Measurements from ENCODE around the gene ZFPM1.

ZFPM1 gene

DNA sequence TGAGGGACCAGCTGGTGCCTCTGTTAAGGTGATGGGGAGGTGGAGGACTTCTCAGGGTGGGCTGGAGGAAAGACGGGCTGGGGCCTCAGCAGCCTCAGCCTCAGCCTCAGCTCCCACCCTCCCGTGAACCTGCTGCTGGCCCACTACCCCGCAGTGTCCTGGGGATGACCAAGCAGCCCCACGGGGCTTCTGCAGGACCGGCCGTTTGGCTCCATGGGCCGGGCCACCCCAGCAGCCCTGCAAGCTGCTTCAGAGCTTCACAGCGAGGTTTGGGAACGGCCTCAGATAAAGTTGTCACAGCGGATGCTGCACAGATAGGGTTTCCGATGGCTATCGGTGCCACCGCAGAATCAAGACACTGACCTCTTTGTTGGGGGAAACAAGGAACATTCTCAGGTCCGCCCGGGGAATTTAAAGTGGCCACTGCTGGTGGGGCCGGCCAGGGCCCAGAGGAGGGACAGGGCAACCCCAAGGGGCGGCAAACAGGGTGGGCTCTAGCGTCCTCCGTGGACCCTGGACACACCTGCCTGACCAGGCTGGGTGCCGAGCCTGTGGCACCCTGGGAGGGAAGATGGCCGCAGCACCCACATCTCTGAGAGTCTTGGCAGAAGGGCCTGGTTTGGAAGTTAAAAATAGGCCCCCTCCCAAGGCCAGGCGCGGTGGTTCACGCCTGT is 69.3 kb downstream of the ZFPM1 start:
- Histone ChIP-seq H3K27me3 (ENCODE audit: control insufficient read depth, insufficient read depth, low read length) (no peaks in the 10 kb centered on the region), H3K4me3 (ENCODE audit: low read depth, low read length) (no peak overlapping the region), H3K4me1 (ENCODE audit: control insufficient read depth, insufficient read depth, low read length) (no peaks in the 10 kb centered on the region), H3K9me3 (ENCODE audit: control insufficient read depth, insufficient read depth, low read length) (no peaks in the 10 kb centered on the region), H3K9ac (ENCODE audit: low read depth, low read length) (no peak overlapping the region), H3K36me3 (ENCODE audit: control insufficient read depth, insufficient read depth, low read length) (no peaks in the 10 kb centered on the region)

DNA sequence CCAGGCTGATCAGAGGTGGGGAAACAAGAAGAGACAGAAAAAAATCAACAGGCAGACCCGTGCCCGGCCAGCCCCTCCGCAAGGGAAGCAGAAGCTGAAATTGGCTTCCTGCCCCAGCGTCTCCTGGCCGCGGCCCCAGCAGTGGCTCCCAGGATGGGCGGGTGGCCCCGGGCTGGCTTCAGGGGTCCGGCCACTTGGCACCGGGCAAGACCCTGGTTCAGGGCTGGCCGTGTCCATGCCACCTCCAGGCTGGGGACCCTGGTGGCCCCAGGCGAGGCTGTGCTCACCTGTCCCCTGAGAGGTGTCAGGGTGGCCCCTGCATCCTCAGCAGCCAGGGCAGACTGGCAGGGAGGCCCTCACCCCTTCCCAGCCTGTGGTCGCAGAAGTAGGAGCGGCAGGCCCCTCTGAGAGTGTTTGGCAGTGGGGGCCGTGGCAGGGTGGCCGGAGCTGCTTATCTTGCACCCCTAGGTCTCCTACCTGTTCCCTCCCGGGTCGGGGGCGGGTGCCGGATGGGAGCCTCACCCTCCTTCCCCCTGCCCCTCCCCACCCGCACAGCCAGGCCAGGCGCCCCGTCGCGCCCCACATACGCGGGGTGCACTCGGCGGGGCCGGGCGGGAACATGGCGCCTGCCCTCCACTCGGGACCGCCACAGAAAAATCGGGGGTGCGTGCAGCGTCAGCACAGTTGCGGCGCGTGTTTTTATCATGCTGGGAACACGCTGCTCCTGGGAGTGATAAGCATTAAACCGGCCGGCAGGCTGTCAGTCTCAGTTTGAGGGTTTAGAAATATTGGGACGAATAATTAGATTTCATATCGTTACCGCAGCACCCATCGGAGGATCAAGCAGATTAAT is 70.5 kb downstream of the ZFPM1 start:
- H3K9ac ChIP-seq (ENCODE audit: low read depth, low read length), result no peak overlapping the region
- no peaks in the 10 kb centered on the region for H3K9me3 ChIP-seq (ENCODE audit: control insufficient read depth, insufficient read depth, low read length)

DNA sequence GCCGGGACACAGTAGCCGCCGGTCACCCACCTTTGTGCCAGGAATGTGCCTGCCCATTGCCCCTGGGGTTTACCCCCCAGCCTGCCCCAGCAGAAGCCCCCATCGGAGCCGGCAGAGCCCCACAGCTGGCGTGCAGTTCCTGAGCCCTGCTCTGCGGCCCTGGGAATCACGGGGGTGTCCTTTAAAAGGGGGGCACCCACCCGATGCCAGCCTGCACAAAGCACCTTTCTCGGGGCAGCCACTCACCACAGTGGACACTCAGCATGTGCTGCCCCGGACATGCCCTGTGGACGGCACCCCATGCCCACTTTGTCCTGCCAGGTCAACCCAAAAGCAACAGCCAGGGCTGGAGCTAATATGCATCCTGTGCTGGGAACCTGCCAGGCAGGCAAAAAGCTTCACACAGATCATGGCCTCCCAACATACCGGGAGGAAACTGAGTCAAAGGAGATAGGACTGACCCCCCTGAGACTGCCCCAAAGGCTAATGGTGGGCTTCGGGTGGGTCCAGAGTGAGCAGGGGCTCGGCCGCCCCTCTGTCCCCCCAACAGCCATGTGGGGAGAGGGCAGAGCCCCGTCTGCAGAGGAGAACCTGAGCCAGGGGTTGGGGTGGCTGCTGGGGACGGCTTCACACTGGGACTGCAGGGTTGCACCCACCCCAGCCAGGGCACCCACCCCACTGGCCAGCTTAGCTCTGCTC is 71.3 kb downstream of the ZFPM1 start:
- no peaks in the 10 kb centered on the region for H3K4me1 ChIP-seq (ENCODE audit: control insufficient read depth, insufficient read depth, low read length)
- H3K36me3 ChIP-seq (ENCODE audit: control insufficient read depth, insufficient read depth, low read length), result peaks cover 7% of the 10 kb centered on the region
- no peak overlapping the region for H3K4me3 ChIP-seq (ENCODE audit: low read depth, low read length)
- no peak overlapping the region for H3K9ac ChIP-seq (ENCODE audit: low read depth, low read length)
- H3K9me3 ChIP-seq (ENCODE audit: control insufficient read depth, insufficient read depth, low read length), result no peaks in the 10 kb centered on the region
- H3K27me3 ChIP-seq (ENCODE audit: control insufficient read depth, insufficient read depth, low read length), result no peaks in the 10 kb centered on the region

More for the DNA sequence above, 70.5 kb downstream of the ZFPM1 start:
- no peak overlapping the region for H3K4me3 ChIP-seq (ENCODE audit: low read depth, low read length)
- no peaks in the 10 kb centered on the region for H3K36me3 ChIP-seq (ENCODE audit: control insufficient read depth, insufficient read depth, low read length)
- no peaks in the 10 kb centered on the region for H3K4me1 ChIP-seq (ENCODE audit: control insufficient read depth, insufficient read depth, low read length)
- H3K27me3 ChIP-seq (ENCODE audit: control insufficient read depth, insufficient read depth, low read length), result no peaks in the 10 kb centered on the region

DNA sequence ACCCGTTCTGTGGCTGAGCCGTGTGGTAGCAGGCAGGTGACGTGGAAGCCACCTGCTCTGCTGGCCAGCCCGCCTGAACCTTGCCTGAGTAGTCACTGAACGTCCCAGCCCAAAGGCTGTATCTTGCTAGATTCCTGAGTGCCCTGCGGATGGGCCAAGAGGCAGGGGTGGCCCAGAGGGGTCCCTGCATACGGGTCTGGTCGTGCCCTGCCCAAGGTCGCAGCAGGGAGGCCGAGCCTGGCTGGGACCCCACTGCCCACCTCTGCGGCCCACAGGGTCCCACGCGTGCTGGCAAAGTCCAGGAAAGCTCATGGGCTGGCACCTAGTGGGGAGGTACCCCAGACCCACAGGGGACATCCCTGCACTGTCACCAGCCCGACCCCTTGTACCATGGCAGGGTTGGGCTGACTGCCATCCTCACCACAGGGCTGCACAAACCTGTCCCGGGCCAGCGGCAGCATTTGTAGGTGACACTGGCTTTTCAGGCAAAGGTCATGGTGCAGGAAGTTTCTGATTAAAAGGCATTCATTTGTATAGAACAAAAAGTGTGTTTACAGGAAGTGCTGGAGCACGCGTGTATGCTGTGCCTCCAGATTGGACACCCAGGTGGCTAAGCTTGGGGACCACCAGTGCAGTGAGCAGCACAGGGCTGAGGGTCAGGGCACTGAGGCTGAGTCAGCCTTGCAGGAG is 72.0 kb downstream of the ZFPM1 start:
- peaks cover 8% of the 10 kb centered on the region for H3K36me3 ChIP-seq (ENCODE audit: control insufficient read depth, insufficient read depth, low read length)
- no peaks in the 10 kb centered on the region for H3K4me1 ChIP-seq (ENCODE audit: control insufficient read depth, insufficient read depth, low read length)
- no peaks in the 10 kb centered on the region for H3K27me3 ChIP-seq (ENCODE audit: control insufficient read depth, insufficient read depth, low read length)
- no peak overlapping the region for H3K4me3 ChIP-seq (ENCODE audit: low read depth, low read length)
- H3K9me3 ChIP-seq (ENCODE audit: control insufficient read depth, insufficient read depth, low read length), result no peaks in the 10 kb centered on the region
- H3K9ac ChIP-seq (ENCODE audit: low read depth, low read length), result no peak overlapping the region

DNA sequence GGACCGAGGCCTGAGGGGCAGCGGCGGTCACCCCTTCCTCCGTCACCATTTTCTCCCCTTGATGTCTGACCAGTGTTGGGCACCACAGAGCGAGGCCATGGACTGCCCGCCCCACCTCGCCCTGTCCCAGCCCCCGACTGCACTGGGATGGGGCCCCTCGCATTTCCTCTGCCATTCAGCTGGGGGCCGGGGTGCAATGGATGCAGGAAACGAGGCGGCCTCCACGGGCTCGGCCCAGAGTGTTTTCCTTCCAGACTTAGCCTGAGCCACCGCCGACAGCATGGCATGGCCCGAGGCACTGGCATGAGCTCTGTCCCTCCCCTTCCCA is 72.5 kb downstream of the ZFPM1 start:
- Histone ChIP-seq H3K9me3 (ENCODE audit: control insufficient read depth, insufficient read depth, low read length) (no peaks in the 10 kb centered on the region), H3K4me1 (ENCODE audit: control insufficient read depth, insufficient read depth, low read length) (no peaks in the 10 kb centered on the region), H3K9ac (ENCODE audit: low read depth, low read length) (no peak overlapping the region), H3K4me3 (ENCODE audit: low read depth, low read length) (no peak overlapping the region), H3K36me3 (ENCODE audit: control insufficient read depth, insufficient read depth, low read length) (peaks cover 10% of the 10 kb centered on the region), H3K27me3 (ENCODE audit: control insufficient read depth, insufficient read depth, low read length) (no peaks in the 10 kb centered on the region)

DNA sequence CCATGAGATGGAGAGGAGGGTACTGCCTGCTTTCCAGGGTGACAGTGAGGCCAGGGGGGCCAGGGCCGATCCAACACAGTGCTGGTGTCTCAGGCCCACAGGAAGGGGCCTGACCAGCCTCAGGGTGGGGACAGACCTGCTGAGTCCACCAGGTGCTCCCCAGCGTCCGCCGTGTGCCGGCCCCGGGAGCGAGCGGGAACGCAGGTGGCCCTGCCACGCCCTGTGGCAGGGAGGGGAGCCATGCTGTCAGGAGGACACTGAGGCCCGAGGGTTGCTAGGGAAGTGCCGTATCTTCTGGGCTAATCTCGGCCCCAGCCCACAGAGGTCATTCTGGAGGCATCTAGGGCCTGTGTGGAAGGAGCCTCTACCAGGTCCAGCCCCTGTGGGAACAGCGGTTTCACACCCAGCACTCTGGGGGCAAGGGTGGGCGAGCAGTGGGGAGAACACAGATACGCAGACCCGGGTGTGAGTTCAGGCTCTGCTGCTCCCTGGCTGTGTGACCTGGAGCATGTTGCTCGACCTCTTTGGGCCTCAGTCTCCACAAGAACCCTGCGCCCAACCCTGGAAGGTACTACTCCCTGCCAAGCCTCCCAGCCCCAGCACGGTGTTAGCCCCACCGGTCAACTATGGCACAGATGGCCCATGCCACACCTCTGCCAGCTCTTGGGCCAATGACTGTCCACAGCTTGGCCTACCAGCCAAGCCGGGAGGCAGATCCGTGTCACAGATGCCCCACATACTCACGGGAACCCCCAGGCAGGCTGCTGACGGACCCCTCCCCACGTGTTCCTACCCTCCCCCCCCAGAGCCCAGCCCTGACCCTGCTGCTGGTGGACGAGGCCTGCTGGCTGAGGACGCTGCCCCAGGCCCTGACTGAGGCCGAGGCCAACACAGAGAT is 73.2 kb downstream of the ZFPM1 start:
- H3K9ac ChIP-seq (ENCODE audit: low read depth, low read length), result no peak overlapping the region
- H3K36me3 ChIP-seq (ENCODE audit: control insufficient read depth, insufficient read depth, low read length), result peaks cover 10% of the 10 kb centered on the region
- no peak overlapping the region for H3K4me3 ChIP-seq (ENCODE audit: low read depth, low read length)
- H3K4me1 ChIP-seq (ENCODE audit: control insufficient read depth, insufficient read depth, low read length), result no peaks in the 10 kb centered on the region
- no peaks in the 10 kb centered on the region for H3K9me3 ChIP-seq (ENCODE audit: control insufficient read depth, insufficient read depth, low read length)
- H3K27me3 ChIP-seq (ENCODE audit: control insufficient read depth, insufficient read depth, low read length), result no peaks in the 10 kb centered on the region

DNA sequence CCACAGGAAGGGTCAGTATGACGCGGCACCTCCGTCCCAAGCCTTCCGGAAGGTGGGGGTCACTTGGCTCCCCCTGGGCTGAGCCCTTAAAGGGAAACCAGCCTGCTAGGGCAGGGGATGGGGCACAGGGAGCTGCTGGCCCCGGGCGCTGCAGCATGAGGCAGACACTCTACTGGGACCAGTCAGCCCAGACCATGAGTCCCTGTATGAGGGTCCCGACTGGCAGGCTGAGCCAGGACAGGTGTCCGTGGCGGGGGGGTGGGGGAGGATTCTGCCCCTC is 73.8 kb downstream of the ZFPM1 start:
- H3K9ac ChIP-seq (ENCODE audit: low read depth, low read length), result no peak overlapping the region
- peaks cover 10% of the 10 kb centered on the region for H3K36me3 ChIP-seq (ENCODE audit: control insufficient read depth, insufficient read depth, low read length)
- H3K4me3 ChIP-seq (ENCODE audit: low read depth, low read length), result no peak overlapping the region
- H3K4me1 ChIP-seq (ENCODE audit: control insufficient read depth, insufficient read depth, low read length), result no peaks in the 10 kb centered on the region
- no peaks in the 10 kb centered on the region for H3K9me3 ChIP-seq (ENCODE audit: control insufficient read depth, insufficient read depth, low read length)
- no peaks in the 10 kb centered on the region for H3K27me3 ChIP-seq (ENCODE audit: control insufficient read depth, insufficient read depth, low read length)

DNA sequence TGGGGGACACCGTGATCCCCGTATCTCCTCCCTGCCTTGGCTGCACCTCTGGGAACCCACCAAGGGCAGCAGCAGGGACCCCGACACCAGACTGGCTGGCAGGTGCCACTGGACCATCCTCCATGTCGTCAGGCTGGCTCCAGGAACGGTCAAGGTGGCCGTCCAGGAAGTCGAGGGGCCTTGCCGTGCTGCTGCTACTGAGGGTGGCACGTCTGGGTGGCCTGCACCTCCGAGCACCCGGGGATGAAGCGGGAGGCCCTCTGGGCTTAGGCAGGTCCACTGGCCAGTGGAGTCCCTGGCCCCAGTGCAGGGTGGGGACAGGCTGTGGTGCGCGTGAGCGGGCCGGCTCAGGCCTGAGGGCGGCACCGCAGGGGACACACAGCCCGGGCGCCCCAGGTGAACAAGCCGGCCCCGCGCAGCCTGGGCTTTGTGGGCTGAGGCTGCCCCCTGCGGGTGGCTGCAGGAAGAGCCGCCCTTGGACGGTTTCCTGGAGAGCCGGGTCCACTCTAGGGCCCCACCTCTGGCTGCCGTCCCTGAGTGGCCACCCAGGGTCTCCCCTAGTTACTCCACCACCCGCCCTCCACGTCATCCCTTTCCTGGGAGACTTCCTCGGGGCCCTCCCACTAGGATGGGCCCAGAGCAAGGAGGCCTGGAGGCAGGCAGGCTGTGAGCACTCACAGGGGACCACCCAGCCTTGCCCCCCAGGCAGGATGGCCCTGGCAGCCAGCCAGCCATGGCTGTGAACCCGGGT is 74.3 kb downstream of the ZFPM1 start:
- H3K27me3 ChIP-seq (ENCODE audit: control insufficient read depth, insufficient read depth, low read length), result no peaks in the 10 kb centered on the region
- H3K4me3 ChIP-seq (ENCODE audit: low read depth, low read length), result no peak overlapping the region
- H3K36me3 ChIP-seq (ENCODE audit: control insufficient read depth, insufficient read depth, low read length), result peaks cover 13% of the 10 kb centered on the region
- no peaks in the 10 kb centered on the region for H3K4me1 ChIP-seq (ENCODE audit: control insufficient read depth, insufficient read depth, low read length)
- H3K9ac ChIP-seq (ENCODE audit: low read depth, low read length), result no peak overlapping the region
- no peaks in the 10 kb centered on the region for H3K9me3 ChIP-seq (ENCODE audit: control insufficient read depth, insufficient read depth, low read length)

DNA sequence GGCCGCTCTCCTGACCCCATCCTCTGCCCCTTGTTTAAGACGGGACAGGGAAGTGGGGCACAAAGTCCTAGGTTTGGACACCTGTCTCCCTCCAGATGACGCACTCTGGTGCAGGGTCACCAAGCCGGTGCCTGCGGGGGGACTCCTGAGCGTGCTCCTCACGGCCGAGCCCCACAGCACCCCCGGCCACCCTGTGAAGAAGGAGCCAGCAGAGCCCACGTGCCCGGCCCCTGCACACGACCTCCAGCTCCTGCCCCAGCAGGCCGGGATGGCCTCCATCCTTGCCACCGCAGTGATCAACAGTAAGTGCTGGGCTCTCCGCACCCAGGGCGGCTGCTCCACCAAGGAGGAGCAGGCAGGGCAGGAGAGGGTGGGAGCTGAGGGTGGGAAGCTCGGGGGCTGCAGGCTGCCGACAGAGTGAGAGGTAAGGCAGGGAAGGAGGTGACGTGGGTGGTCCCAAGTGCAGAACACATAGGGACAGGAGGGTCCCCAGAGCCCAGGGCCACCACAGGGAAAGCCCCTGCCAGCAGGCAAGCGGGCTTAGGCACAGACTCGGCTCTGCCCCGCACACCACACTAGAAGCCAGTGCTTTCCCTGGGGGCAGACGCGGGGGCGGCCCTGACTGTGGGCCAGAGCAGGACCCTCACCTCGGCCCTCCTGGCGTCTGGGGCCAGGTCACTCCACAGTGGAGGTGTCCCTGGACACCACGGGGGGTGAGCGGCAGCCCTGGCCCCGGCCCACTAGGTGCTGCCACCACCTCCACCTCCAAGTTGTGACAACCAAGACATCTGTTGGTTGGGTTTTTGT is 75.1 kb downstream of the ZFPM1 start:
- Histone ChIP-seq H3K4me1 (ENCODE audit: control insufficient read depth, insufficient read depth, low read length) (no peaks in the 10 kb centered on the region), H3K9me3 (ENCODE audit: control insufficient read depth, insufficient read depth, low read length) (no peaks in the 10 kb centered on the region), H3K9ac (ENCODE audit: low read depth, low read length) (no peak overlapping the region), H3K27me3 (ENCODE audit: control insufficient read depth, insufficient read depth, low read length) (no peaks in the 10 kb centered on the region), H3K4me3 (ENCODE audit: low read depth, low read length) (no peak overlapping the region), H3K36me3 (ENCODE audit: control insufficient read depth, insufficient read depth, low read length) (peaks cover 13% of the 10 kb centered on the region)

DNA sequence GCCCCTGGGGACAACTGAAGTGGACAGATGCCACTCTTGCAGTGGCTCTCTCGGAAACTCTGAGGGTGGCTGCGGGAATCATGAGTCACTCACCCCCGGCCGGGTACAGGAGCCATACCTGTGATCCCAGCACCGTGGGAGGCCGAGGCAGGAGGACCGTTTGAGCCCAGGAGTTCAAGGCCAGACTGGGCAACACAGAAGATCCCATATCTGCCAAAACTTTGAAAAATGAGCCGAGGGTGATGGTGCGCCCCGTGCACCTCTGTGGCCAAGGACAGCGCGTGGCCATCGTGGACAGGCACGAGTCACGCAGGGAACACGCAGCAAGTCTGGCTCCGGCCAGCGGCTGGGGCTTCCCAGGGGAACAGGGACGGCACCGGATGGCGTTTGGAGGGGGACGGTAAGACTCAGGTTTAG is 75.8 kb downstream of the ZFPM1 start:
- Histone ChIP-seq H3K4me1 (ENCODE audit: control insufficient read depth, insufficient read depth, low read length) (no peaks in the 10 kb centered on the region), H3K9me3 (ENCODE audit: control insufficient read depth, insufficient read depth, low read length) (no peaks in the 10 kb centered on the region), H3K4me3 (ENCODE audit: low read depth, low read length) (no peak overlapping the region), H3K27me3 (ENCODE audit: control insufficient read depth, insufficient read depth, low read length) (no peaks in the 10 kb centered on the region), H3K9ac (ENCODE audit: low read depth, low read length) (no peak overlapping the region), H3K36me3 (ENCODE audit: control insufficient read depth, insufficient read depth, low read length) (peaks cover 13% of the 10 kb centered on the region)
